ENCODE data around the gene ZAR1L. TPM values are rescaled to one million over a fixed set of nuclear protein-coding genes. Genes with fewer than 3 reads are reported as not detected.

ZAR1L gene
- polyA plus RNA-seq, 2 of the 4 experiments (the other 2 are of a cell fraction): not detected

GRCh38 chr13:32264407-32264806, 50.8 kb downstream of the ZAR1L start:
- no peaks in the 10 kb centered on the region for H3K4me1 ChIP-seq
- no peak overlapping the region for H3K4me3 ChIP-seq
- ChIA-PET CTCF (interaction anchor here (1.8 kb wide), 1 partner anchor 10 kb away, joined by 6 read pairs; no protein-coding TSS in a partner anchor), POLR2A (no interaction called here)
- TF ChIP-seq SMC3 (IDR thresholded peaks at IDR 0.05) (no peak), GATA3 (IDR thresholded peaks at IDR 0.05; ENCODE audit: borderline replicate concordance) (no peak), CEBPB (IDR thresholded peaks at IDR 0.05) (no peak), FOSB (CRISPR knock-in tag; IDR thresholded peaks at IDR 0.05) (no peak), CTCF (IDR thresholded peaks at IDR 0.05) (no peak), FOSL2 (IDR thresholded peaks at IDR 0.05) (no peak), FOSL2 (CRISPR knock-in tag; IDR thresholded peaks at IDR 0.05) (no peak), E2F6 (IDR thresholded peaks at IDR 0.05; ENCODE audit: borderline replicate concordance, low read depth) (no peak), RAD21 (conservative IDR thresholded peaks at IDR 0.05 in 1 of 2, IDR thresholded peaks at IDR 0.05 in 1 of 2) (no peak)
- ATAC-seq: no peak
- no peak for FAIRE-seq
- no peak overlapping the region for H3K27ac ChIP-seq
- no peaks in the 10 kb centered on the region for H3K9me3 ChIP-seq
- H3K4me2 ChIP-seq: no peak overlapping the region
- DNase-seq (ENCODE audit: low read depth in 1 of 2, low spot score in 1 of 2): no peak

GRCh38 chr13:32262619-32263018, 52.5 kb downstream of the ZAR1L start:
- WGBS (ENCODE audit: missing lambda C conversion rate): 72% methylated on average over 1 of the region's 1 CpG
- H3K4me1 ChIP-seq: no peaks in the 10 kb centered on the region
- H3K9me3 ChIP-seq: no peaks in the 10 kb centered on the region
- H3K4me3 ChIP-seq: no peak overlapping the region
- H3K27ac ChIP-seq: no peak overlapping the region
- no peak for ATAC-seq
- ChIA-PET CTCF (interaction anchor here (1.2 kb wide), 1 partner anchor 17 kb away, joined by 4 read pairs; no protein-coding TSS in a partner anchor), POLR2A (no interaction called here)
- FAIRE-seq: no peak
- TF ChIP-seq MAX (IDR thresholded peaks at IDR 0.05) (no peak), FOXS1 (CRISPR knock-in tag; IDR thresholded peaks at IDR 0.05) (no peak), SREBF2 (IDR thresholded peaks at IDR 0.05) (no peak), TFCP2L1 (CRISPR knock-in tag; IDR thresholded peaks at IDR 0.05) (no peak), MAZ (IDR thresholded peaks at IDR 0.05; ENCODE audit: borderline replicate concordance, low read depth, low read length) (no peak), REST (IDR thresholded peaks at IDR 0.05) (no peak)
- H3K4me2 ChIP-seq: no peak overlapping the region
- no peak for DNase-seq (ENCODE audit: low read depth in 1 of 2, low spot score in 1 of 2)

GRCh38 chr13:32262165-32262564, 53.0 kb downstream of the ZAR1L start:
- POLR2A ChIA-PET: no interaction called here

More at GRCh38 chr13:32262165-32262564, 53.0 kb downstream of the ZAR1L start:
- DNase-seq (ENCODE audit: low read depth in 1 of 2, low spot score in 1 of 2) (no peak), FAIRE-seq (no peak), ATAC-seq (no peak)
- Histone ChIP-seq H3K9me3 (no peaks in the 10 kb centered on the region), H3K4me3 (no peak overlapping the region), H3K4me2 (no peak overlapping the region), H3K27ac (no peak overlapping the region), H3K4me1 (no peaks in the 10 kb centered on the region)
- no peak for TF ChIP-seq ZSCAN20 (CRISPR knock-in tag; IDR thresholded peaks at IDR 0.05)
- TF ChIP-seq MAZ (IDR thresholded peaks at IDR 0.05; ENCODE audit: borderline replicate concordance, low read depth, low read length): no peak
- no peak for TF ChIP-seq FOXS1 (CRISPR knock-in tag; IDR thresholded peaks at IDR 0.05)
- no peak for TF ChIP-seq JUNB (IDR thresholded peaks at IDR 0.05)
- TF ChIP-seq FOSB (CRISPR knock-in tag; IDR thresholded peaks at IDR 0.05): no peak
- no peak for TF ChIP-seq HMGXB4 (CRISPR knock-in tag; IDR thresholded peaks at IDR 0.05; ENCODE audit: borderline replicate concordance)
- no peak for TF ChIP-seq CBX2 (IDR thresholded peaks at IDR 0.05; ENCODE audit: borderline replicate concordance, low read depth)
- TF ChIP-seq CHD2 (IDR thresholded peaks at IDR 0.05; ENCODE audit: low read length, partially characterized antibody): no peak
- no peak for TF ChIP-seq EHMT2 (IDR thresholded peaks at IDR 0.05; ENCODE audit: low read depth)
- no peak for TF ChIP-seq POLR2A (IDR thresholded peaks at IDR 0.05; ENCODE audit: low read length)
- TF ChIP-seq ZC3H11A (IDR thresholded peaks at IDR 0.05): no peak
- no peak for TF ChIP-seq RCOR1 (IDR thresholded peaks at IDR 0.05; ENCODE audit: low read depth, low read length)
- TF ChIP-seq ESRRA (IDR thresholded peaks at IDR 0.05; ENCODE audit: borderline replicate concordance, low read length): no peak
- WGBS (ENCODE audit: missing lambda C conversion rate): 48% methylated on average over 3 of the region's 3 CpGs
- CTCF ChIA-PET: interaction anchor here (1.2 kb wide), 1 partner anchor 17 kb away, joined by 4 read pairs; no protein-coding TSS in a partner anchor

Data from A549 (cell line).